PC-3 (cell line): ENCODE results near the gene PDLIM5.

Experiments
- EZH2 ChIP-seq: fragments of 300-600 bp; sonication (generic); IDR thresholded peaks from one replicate; pipeline ENCODE4 v1.6.1; 2017; ENCODE audit warnings: antibody characterized with exemption, mild to moderate bottlenecking, low read length; ENCODE audit not compliant: unreplicated experiment
- EZH2phosphoT487 ChIP-seq: fragments of 300-600 bp; sonication (generic); IDR thresholded peaks from 2 replicates; pipeline ENCODE4 v1.6.1; 2018; ENCODE audit warnings: mild to moderate bottlenecking, antibody characterized with exemption, low read length, borderline replicate concordance
- TF ChIP-seq, protein P1 (sequence below): fragments of 300-600 bp; sonication (generic); conservative IDR thresholded peaks from 2 replicates; pipeline ENCODE4 v1.5.1; 2017; ENCODE audit warnings: antibody characterized with exemption, low read depth, mild to moderate bottlenecking, low read length

- TF ChIP-seq, protein P1, sequence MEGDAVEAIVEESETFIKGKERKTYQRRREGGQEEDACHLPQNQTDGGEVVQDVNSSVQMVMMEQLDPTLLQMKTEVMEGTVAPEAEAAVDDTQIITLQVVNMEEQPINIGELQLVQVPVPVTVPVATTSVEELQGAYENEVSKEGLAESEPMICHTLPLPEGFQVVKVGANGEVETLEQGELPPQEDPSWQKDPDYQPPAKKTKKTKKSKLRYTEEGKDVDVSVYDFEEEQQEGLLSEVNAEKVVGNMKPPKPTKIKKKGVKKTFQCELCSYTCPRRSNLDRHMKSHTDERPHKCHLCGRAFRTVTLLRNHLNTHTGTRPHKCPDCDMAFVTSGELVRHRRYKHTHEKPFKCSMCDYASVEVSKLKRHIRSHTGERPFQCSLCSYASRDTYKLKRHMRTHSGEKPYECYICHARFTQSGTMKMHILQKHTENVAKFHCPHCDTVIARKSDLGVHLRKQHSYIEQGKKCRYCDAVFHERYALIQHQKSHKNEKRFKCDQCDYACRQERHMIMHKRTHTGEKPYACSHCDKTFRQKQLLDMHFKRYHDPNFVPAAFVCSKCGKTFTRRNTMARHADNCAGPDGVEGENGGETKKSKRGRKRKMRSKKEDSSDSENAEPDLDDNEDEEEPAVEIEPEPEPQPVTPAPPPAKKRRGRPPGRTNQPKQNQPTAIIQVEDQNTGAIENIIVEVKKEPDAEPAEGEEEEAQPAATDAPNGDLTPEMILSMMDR: no peak
- TF ChIP-seq EZH2 (no peak), EZH2phosphoT487 (no peak)
Measured at GRCh38 chr4:94519925-94520789, 68.4 kb downstream of the PDLIM5 start.
